Adrenal gland (tissue), 12 donors: ENCODE data around the gene SLCO1B1. TPM values are rescaled to one million over a fixed set of nuclear protein-coding genes. Genes with fewer than 3 reads are reported as not detected.
A peak's percentile ranks its signal among the peaks of the same experiment; 100 is the strongest.
"Not testable (repeated sequence)": the region's sequence is repeated elsewhere in the genome, so short reads cannot be mapped to it uniquely, and the experiment has no call there.

ENCODE experiments used
- DNase-seq, 7 donors: peaks; one replicate each; pipeline ENCODE4 v3.0.0-alpha.2; 2019 to 2020
- H3K27ac ChIP-seq, 5 donors: fragments of 200-600 bp; sonication (generic) in 4 of 5; 1 replicate in 3 of 5; 2 replicates in 2 of 5; pipeline versions ENCODE4 v1.5.1 to v1.8.0; 2016 to 2020; ENCODE audit warnings: mild to moderate bottlenecking in 1 of 5
- H3K27me3 ChIP-seq: fragments of 200-600 bp; 2 replicates; pipeline ENCODE4 v1.8.0; 2021
- H3K36me3 ChIP-seq, 2 donors: fragments of 200-600 bp; replicated peaks in 1 of 2; 1 replicate in 1 of 2; 2 replicates in 1 of 2; pipeline versions ENCODE4 v1.5.1 to v1.8.0; 2018 to 2022
- H3K4me1 ChIP-seq, 2 donors: fragments of 200-600 bp; replicated peaks in 1 of 2; 1 replicate in 1 of 2; 2 replicates in 1 of 2; pipeline versions ENCODE4 v1.5.1 to v1.8.0; 2018 to 2021
- H3K4me3 ChIP-seq, 4 donors: fragments of 200-600 bp; sonication (generic) in 3 of 4; one replicate each; pipeline ENCODE4 v1.5.1; 2016 to 2018
- H3K9me3 ChIP-seq, 3 donors: fragments of 200-600 bp; sonication (generic) in 1 of 3; replicated peaks in 1 of 3; 1 replicate in 2 of 3; 2 replicates in 1 of 3; pipeline versions ENCODE4 v1.5.1 to v1.8.0; 2016 to 2021
- POLR2A ChIP-seq, 2 donors: fragments of 450-650 bp; IDR thresholded peaks; one replicate each; pipeline ENCODE4 v1.6.1; 2017; ENCODE audit warnings: antibody characterized with exemption in 2 of 2, mild to moderate bottlenecking in 2 of 2, moderate library complexity in 1 of 2
- WGBS, 4 donors: extraction: QIAGEN DNeasy Blood & Tissue Kit in 2 of 4; methylation state at CpG; one replicate each; pipeline versions ENCODE4 v1.1.5 to v1.1.7; 2013 to 2017; 5-methylcytosine and 5-hydroxymethylcytosine counted together
- intact Hi-C, 2 donors: fragments of 100-400 bp; cut with DNase I; formaldehyde crosslinking; loops; one replicate each; pipeline versions ENCODE4 v1.14.1 to v1.15.0; 2022 to 2023
- polyA plus RNA-seq, 3 donors: library from polyadenylated mRNA; stranded (reverse); fragments of 200-250 nt in 2 of 3; fragments of 350-450 nt in 1 of 3; fragmentation: Illumina TruSeq in 1 of 3; extraction: RNeasy Lipid Tissue Mini Kit (QIAGEN cat#74804) in 1 of 3; gene quantifications; one replicate each; pipeline ENCODE4 v1.2.3, GENCODE V29; 2013 to 2014
- total RNA-seq, 9 donors: library from RNA; depleted of rRNA in 4 of 9; stranded (reverse); fragments of >200 nt in 4 of 9; fragments of 120-200 nt in 1 of 9; fragmentation: NEBNext Ultra II Directional in 1 of 9; extraction: Animal tissue kit (Norgen Biotek cat#: 25700) in 1 of 9; gene quantifications; one replicate each; pipeline versions ENCODE4 v1.1.0 to v1.2.4, GENCODE V29; 2013 to 2023
- TF ChIP-seq, protein P1 (sequence below), 6 experiments: fragments of 450-650 bp in 4 of 6; fragments of 200-600 bp in 2 of 6; sonication (generic) in 1 of 6; IDR thresholded peaks; 1 replicate in 5 of 6; 2 replicates in 1 of 6; pipeline versions ENCODE4 v1.5.1 to v1.8.0; 2016 to 2021; ENCODE audit warnings: antibody characterized with exemption in 6 of 6, mild to moderate bottlenecking in 2 of 6, moderate library complexity in 1 of 6
- donor health status: healthy with polysubstance abuse.
- donor health status: Bipolar disorder and iron deficiency.
- donor health status: DM: yes; HTN: yes; CAD: no.
- donor health status: DM: no; HTN: no; CAD: no.
- donor health status: DM: no; HTN: no; CAD: no.
- donor health status: DM: yes; HTN: yes; CAD: no.

Gene SLCO1B1
- total and polyA plus RNA-seq, 12 donors = not detected

DNA sequence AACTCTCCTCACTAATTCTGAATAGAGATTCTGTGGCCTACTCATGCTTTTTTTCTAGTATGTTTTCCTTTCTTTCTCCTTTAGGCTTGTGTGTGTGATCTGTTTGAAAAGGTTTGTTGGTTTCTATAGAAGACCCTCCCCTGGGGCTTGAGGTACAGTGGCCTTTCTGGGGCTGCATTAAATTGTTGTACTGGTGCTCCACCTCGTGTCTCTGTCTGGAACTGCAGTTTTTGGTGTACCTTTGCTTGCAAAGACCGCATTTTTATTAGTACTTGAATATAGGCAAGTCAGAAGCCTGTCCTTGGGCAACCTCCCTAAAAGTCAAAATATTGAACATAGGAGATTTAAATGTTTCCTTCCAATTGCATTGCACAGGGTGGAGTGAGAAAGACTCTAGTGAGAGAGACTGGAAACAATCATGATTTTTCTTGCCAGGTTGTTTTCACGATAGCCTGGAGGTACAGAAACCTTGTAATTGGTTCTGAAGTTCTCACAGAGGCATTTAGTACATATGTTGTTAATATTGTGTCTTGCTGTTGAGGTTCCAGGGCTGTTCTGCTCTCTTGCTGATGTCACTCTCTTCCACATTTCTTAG, 39.0 kb downstream of the SLCO1B1 start:
- no peak overlapping the region for H3K27ac ChIP-seq
- H3K9me3 ChIP-seq = no peaks in the 10 kb centered on the region
- H3K4me1 ChIP-seq = no peaks in the 10 kb centered on the region
- WGBS, 4 donors = 33 to 39% (median 36%) methylated on average over 3 of the region's 3 CpGs
- H3K4me3 ChIP-seq = no peak overlapping the region
- no peaks in the 10 kb centered on the region for H3K36me3 ChIP-seq
- DNase-seq = peak in 4 of 7 donors; percentile 15 to 55 (median 39)
- no peaks in the 10 kb centered on the region for H3K27me3 ChIP-seq
- TF ChIP-seq, protein P1, sequence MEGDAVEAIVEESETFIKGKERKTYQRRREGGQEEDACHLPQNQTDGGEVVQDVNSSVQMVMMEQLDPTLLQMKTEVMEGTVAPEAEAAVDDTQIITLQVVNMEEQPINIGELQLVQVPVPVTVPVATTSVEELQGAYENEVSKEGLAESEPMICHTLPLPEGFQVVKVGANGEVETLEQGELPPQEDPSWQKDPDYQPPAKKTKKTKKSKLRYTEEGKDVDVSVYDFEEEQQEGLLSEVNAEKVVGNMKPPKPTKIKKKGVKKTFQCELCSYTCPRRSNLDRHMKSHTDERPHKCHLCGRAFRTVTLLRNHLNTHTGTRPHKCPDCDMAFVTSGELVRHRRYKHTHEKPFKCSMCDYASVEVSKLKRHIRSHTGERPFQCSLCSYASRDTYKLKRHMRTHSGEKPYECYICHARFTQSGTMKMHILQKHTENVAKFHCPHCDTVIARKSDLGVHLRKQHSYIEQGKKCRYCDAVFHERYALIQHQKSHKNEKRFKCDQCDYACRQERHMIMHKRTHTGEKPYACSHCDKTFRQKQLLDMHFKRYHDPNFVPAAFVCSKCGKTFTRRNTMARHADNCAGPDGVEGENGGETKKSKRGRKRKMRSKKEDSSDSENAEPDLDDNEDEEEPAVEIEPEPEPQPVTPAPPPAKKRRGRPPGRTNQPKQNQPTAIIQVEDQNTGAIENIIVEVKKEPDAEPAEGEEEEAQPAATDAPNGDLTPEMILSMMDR (IDR thresholded peaks at IDR 0.05) = peak; percentile 18 to 55 (median 40)
- TF ChIP-seq POLR2A (IDR thresholded peaks at IDR 0.05) = no peak
- intact Hi-C loops = no loop called here

GRCh38 chr12:21172079-21172478, 41.1 kb downstream of the SLCO1B1 start:
- TF ChIP-seq POLR2A (IDR thresholded peaks at IDR 0.05) = no peak
- TF ChIP-seq, protein P1 (IDR thresholded peaks at IDR 0.05) = no peak
- no peaks in the 10 kb centered on the region for H3K27me3 ChIP-seq
- 85 to 89% (median 88%) methylated on average over 1 of the region's 1 CpG for WGBS, 4 donors

GRCh38 chr12:21183721-21184275, 52.8 kb downstream of the SLCO1B1 start:
- no peak overlapping the region for H3K27ac ChIP-seq
- no peaks in the 10 kb centered on the region for H3K4me1 ChIP-seq
- intact Hi-C loops = no loop called here
- H3K27me3 ChIP-seq = no peaks in the 10 kb centered on the region
- 46 to 56% (median 51%) methylated on average over 3 of the region's 3 CpGs for WGBS, 4 donors
- no peaks in the 10 kb centered on the region for H3K9me3 ChIP-seq
- no peaks in the 10 kb centered on the region for H3K36me3 ChIP-seq
- no peak for TF ChIP-seq POLR2A (IDR thresholded peaks at IDR 0.05)
- TF ChIP-seq, protein P1 (IDR thresholded peaks at IDR 0.05) = no peak
- DNase-seq = no peak
- H3K4me3 ChIP-seq = no peak overlapping the region

More at GRCh38 chr12:21172079-21172478, 41.1 kb downstream of the SLCO1B1 start:
- DNase-seq = no peak
- Histone ChIP-seq H3K9me3 (no peaks in the 10 kb centered on the region), H3K36me3 (no peaks in the 10 kb centered on the region), H3K4me1 (no peaks in the 10 kb centered on the region), H3K4me3 (no peak overlapping the region), H3K27ac (no peak overlapping the region)
- intact Hi-C loops = no loop called here

DNA sequence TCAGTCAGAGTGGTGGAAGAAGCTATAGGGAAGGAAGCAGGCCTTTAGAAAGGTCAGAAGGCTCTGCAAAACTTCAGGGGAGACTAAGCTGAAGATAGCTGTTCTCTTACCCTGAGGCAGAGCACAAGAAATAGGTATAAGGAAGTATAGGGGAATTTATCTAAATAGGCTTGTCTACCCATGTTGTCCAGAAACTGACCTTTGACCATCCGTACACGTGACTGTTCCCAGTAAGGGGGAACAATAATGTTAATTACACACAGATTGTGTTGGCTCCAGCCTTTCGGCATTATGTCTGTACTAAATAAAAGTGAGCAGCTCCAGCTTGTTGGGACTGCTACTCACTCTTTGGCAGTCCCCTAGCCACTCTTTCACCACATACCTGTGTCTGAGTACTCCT, 59.0 kb downstream of the SLCO1B1 start:
- TF ChIP-seq, protein P1 (IDR thresholded peaks at IDR 0.05) = no peak
- no peak for TF ChIP-seq POLR2A (IDR thresholded peaks at IDR 0.05)
- H3K27ac ChIP-seq = no peak overlapping the region
- no peaks in the 10 kb centered on the region for H3K4me1 ChIP-seq
- H3K9me3 ChIP-seq = no peaks in the 10 kb centered on the region
- H3K4me3 ChIP-seq = no peak overlapping the region
- intact Hi-C loops = no loop called here
- 72 to 78% (median 75%) methylated on average over 3 of the region's 3 CpGs for WGBS, 4 donors
- H3K27me3 ChIP-seq = no peaks in the 10 kb centered on the region
- no peak for DNase-seq
- H3K36me3 ChIP-seq = no peaks in the 10 kb centered on the region

DNA sequence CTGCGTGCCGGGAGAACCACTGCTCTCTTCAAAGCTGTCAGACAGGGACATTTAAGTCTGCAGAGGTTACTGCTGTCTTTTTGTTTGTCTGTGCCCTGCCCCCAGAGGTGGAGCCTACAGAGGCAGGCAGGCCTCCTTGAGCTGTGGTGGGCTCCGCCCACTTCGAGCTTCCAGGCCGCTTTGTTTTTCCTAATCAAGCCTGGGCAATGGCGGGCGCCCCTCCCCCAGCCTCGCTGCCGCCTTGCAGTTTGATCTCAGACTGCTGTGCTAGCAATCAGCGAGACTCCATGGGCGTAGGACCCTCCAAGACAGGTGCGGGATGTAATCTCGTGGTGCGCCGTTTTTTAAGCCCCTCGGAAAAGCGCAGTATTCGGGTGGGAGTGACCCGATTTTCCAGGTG, 83.4 kb downstream of the SLCO1B1 start:
- intact Hi-C loops, H3K36me3 ChIP-seq, H3K9me3 ChIP-seq, H3K27ac ChIP-seq, H3K4me3 ChIP-seq, H3K27me3 ChIP-seq, DNase-seq, H3K4me1 ChIP-seq: not testable (repeated sequence)
- 85 to 88% (median 86%) methylated on average over 10 to 19 of the region's 19 CpGs; no CpG with 5 or more reads in 1 of the 4 donors for WGBS, 4 donors
